Endothelial cell of umbilical vein (primary cell): Measurements from ENCODE around the gene MAP1LC3B2. TPM values are rescaled to one million over a fixed set of nuclear protein-coding genes. Genes with fewer than 3 reads are reported as not detected.

Source experiments
- BruUV-seq: library from RNA; stranded (reverse); fragments of 400-500 nt; replicated peaks from 2 replicates; lab custom pipeline; 2021; lab: Mats Ljungman, UMichigan
- CTCF ChIA-PET: fragments of 300-600, 350-600 bp; sonication (Branson Sonifier 250); formaldehyde crosslinking; loops from one replicate; lab custom pipeline; 2021; ENCODE audit warnings: antibody characterized with exemption, inconsistent platforms; lab: Charles Lee
- POLR2A ChIA-PET: fragments of 300-600, 350-600 bp; sonication (Branson Sonifier 250); formaldehyde crosslinking; loops from one replicate; lab custom pipeline; 2021; ENCODE audit warnings: antibody characterized with exemption, inconsistent platforms; lab: Charles Lee
- DNase-seq: peaks from one replicate; pipeline ENCODE4 v3.0.0-alpha.2; 2011; ENCODE audit warnings: low read depth, low spot score
- FAIRE-seq: peaks from 2 replicates; lab custom pipeline; 2011; peaks lifted over from hg19 to GRCh38; lab: Jason Lieb, UNC
- H2AFZ ChIP-seq: 2 replicates; pipeline ENCODE4 v1.6.0; 2012; ENCODE audit warnings: low read depth, low read length, control low read depth, inconsistent platforms
- H3K27ac ChIP-seq: 2 replicates; pipeline ENCODE4 v1.5.1; 2011; ENCODE audit warnings: low read depth, mild to moderate bottlenecking, control low read depth, low read length, moderate library complexity; ENCODE audit not compliant: insufficient read depth
- H3K27me3 ChIP-seq, 2 experiments: 2 replicates each; pipeline versions ENCODE4 v1.6.0 to v1.6.1; 2011; ENCODE audit warnings: low read length in 2 of 2, mixed read lengths in 1 of 2; ENCODE audit not compliant: control insufficient read depth in 2 of 2, insufficient read depth in 2 of 2
- H3K36me3 ChIP-seq, 2 experiments: 2 replicates in 1 of 2; 3 replicates in 1 of 2; pipeline ENCODE4 v1.5.1; 2011; ENCODE audit warnings: low read length in 2 of 2, mild to moderate bottlenecking in 1 of 2, moderate library complexity in 1 of 2; ENCODE audit not compliant: control insufficient read depth in 2 of 2, insufficient read depth in 2 of 2; ENCODE audit errors: extremely low read depth in 1 of 2
- H3K4me1 ChIP-seq: 3 replicates; pipeline ENCODE4 v1.5.1; 2011; ENCODE audit warnings: mild to moderate bottlenecking, low read length; ENCODE audit not compliant: control insufficient read depth, insufficient read depth; ENCODE audit errors: extremely low read depth
- H3K4me2 ChIP-seq: 2 replicates; pipeline ENCODE4 v1.6.1; 2011; ENCODE audit warnings: low read length, control low read depth, mixed read lengths; ENCODE audit not compliant: insufficient read depth
- H3K4me3 ChIP-seq, 3 experiments: fragments of 200-600 bp in 1 of 3; sonication (generic), shearing (Covaris generic) in 1 of 3; replicated peaks in 1 of 3; 2 replicates each; pipeline ENCODE4 v1.5.1; 2011 to 2016; ENCODE audit warnings: control low read depth in 3 of 3, low read length in 3 of 3, mild to moderate bottlenecking in 2 of 3, inconsistent platforms in 1 of 3, low read depth in 1 of 3, moderate library complexity in 1 of 3; ENCODE audit not compliant: insufficient read depth in 1 of 3
- H3K79me2 ChIP-seq: 2 replicates; pipeline ENCODE4 v1.6.0; 2012; ENCODE audit warnings: low read length, inconsistent platforms; ENCODE audit not compliant: control insufficient read depth, insufficient read depth
- H3K9ac ChIP-seq: replicated peaks from 2 replicates; pipeline ENCODE3; 2011; ENCODE audit warnings: low read length, control low read depth; ENCODE audit not compliant: insufficient read depth; ENCODE audit errors: extremely low read depth
- H3K9me1 ChIP-seq: replicated peaks from 3 replicates; pipeline ENCODE4 v1.6.0; 2011; ENCODE audit warnings: mild to moderate bottlenecking, low read length; ENCODE audit not compliant: control insufficient read depth, insufficient read depth; ENCODE audit errors: extremely low read depth
- H3K9me3 ChIP-seq: replicated peaks from 2 replicates; pipeline ENCODE4 v1.5.1; 2012; ENCODE audit warnings: low read length, inconsistent platforms; ENCODE audit not compliant: control insufficient read depth, insufficient read depth
- H4K20me1 ChIP-seq: replicated peaks from 2 replicates; pipeline ENCODE3; 2011; ENCODE audit warnings: mild to moderate bottlenecking, low read length; ENCODE audit not compliant: control insufficient read depth, insufficient read depth; ENCODE audit errors: extremely low read depth
- CTCF ChIP-seq, 2 donors: IDR thresholded peaks; 1 replicate in 1 of 2; 2 replicates in 1 of 2; pipeline ENCODE4 v1.5.1; 2011; ENCODE audit warnings: low read length in 2 of 2, mild to moderate bottlenecking in 2 of 2, moderate library complexity in 2 of 2, control low read depth in 1 of 2, inconsistent platforms in 1 of 2, low read depth in 1 of 2; ENCODE audit not compliant: insufficient read depth in 1 of 2; ENCODE audit errors: extremely low read depth in 1 of 2
- EZH2 ChIP-seq: IDR thresholded peaks from 2 replicates; pipeline ENCODE4 v1.6.1; 2012; ENCODE audit warnings: borderline replicate concordance, low read depth, mild to moderate bottlenecking, moderate library complexity, low read length, inconsistent platforms; ENCODE audit not compliant: severe bottlenecking
- FOS ChIP-seq: IDR thresholded peaks from 2 replicates; pipeline ENCODE4 v1.6.1; 2011; ENCODE audit warnings: mild to moderate bottlenecking, low read length, moderate library complexity, borderline replicate concordance; ENCODE audit not compliant: insufficient read depth
- GATA2 ChIP-seq: IDR thresholded peaks from 2 replicates; pipeline ENCODE4 v1.7.0; 2011; ENCODE audit warnings: low read depth, mild to moderate bottlenecking, moderate library complexity, mixed read lengths, low read length; ENCODE audit not compliant: insufficient read length, insufficient read depth
- JUN ChIP-seq: IDR thresholded peaks from 2 replicates; pipeline ENCODE4 v1.6.1; 2011; ENCODE audit warnings: borderline replicate concordance, low read depth; ENCODE audit not compliant: insufficient read length, insufficient read depth
- MYC ChIP-seq: IDR thresholded peaks from one replicate; pipeline ENCODE4 v1.6.1; 2011; ENCODE audit warnings: mild to moderate bottlenecking, low read depth, low read length
- POLR2A ChIP-seq: IDR thresholded peaks from 2 replicates; pipeline ENCODE4 v1.6.1; 2012; ENCODE audit warnings: low read depth, mild to moderate bottlenecking, control low read depth, low read length
- POLR2AphosphoS5 ChIP-seq: IDR thresholded peaks from 2 replicates; pipeline ENCODE4 v1.6.1; 2012; ENCODE audit warnings: low read depth, mild to moderate bottlenecking, control low read depth, low read length, moderate library complexity; ENCODE audit not compliant: insufficient read depth
- dilution Hi-C: fragments of 300-500 bp; cut with MboI; formaldehyde crosslinking; loops from one replicate; pipeline ENCODE4 v1.15.0; 2019; ENCODE audit warnings: low sequenced_read_pairs; ENCODE audit not compliant: extremely low pct_ligation_motif_present
- intact Hi-C: fragments of 100-400 bp; cut with micrococcal nuclease; formaldehyde crosslinking; loops from one replicate; pipeline ENCODE4 v1.10.0; 2022
- polyA plus RNA-seq, 4 experiments: library from polyadenylated mRNA; depleted of rRNA in 3 of 4; stranded (reverse) in 3 of 4; unstranded in 1 of 4; fragments of >200 nt; gene quantifications; 2 replicates each; pipeline versions ENCODE4 v1.2.1 to v1.2.3, GENCODE V29; 2011 to 2012; ENCODE audit warnings: missing spikeins in 1 of 4
- total RNA-seq: library from RNA; stranded (reverse); gene quantifications from 2 replicates; pipeline ENCODE4 v1.2.3, GENCODE V29; 2021
- TF ChIP-seq, protein P1 (sequence below): IDR thresholded peaks from 2 replicates; pipeline ENCODE4 v1.6.1; 2011; ENCODE audit not compliant: insufficient read depth, insufficient read length

Gene MAP1LC3B2
- total and polyA plus RNA-seq, 2 donors (not counting 3 experiments of a cell fraction or from before 2014, with no cell fraction given): 0.32 to 4.1 TPM

DNA sequence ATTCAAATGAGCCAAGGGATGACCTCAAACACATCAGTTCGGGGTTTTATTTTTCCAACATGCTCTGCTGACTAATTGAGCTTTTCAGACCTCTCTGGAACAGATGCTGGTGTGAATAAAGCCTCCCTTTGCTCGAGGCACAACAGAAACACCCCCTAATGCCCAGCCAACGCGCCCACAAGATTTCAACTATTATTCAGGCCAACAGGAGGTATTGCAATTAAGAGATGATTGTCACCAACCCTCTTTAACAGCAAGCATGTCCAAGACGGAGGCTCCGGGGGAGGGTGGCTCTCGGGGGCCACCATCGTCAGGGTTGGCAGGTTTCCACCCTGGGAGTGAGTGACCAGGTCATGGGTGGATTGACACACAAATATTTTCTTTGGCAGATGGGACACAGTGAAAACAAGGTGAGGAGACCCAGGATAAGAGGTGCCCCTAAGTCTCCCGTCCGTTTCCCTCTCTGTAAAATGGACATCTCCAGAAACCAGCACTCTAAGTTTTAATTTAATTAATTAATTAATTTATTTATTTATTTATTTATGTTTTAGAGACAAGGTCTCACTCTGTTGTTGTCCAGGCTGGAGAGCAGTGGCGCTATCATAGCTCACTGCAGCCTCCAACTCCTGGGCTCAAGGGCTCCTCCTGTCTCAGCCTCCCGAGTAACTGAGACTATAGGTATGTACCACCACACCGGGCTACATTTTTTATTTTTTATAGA, 56.1 kb downstream of the MAP1LC3B2 start:
- no peaks in the 10 kb centered on the region for H4K20me1 ChIP-seq
- dilution Hi-C loops: no loop called here
- H3K27me3 ChIP-seq: peaks cover 3 to 4% of the 10 kb centered on the region in 2 experiments
- H3K27ac ChIP-seq: no peak overlapping the region
- POLR2A ChIA-PET: no interaction called here
- peaks cover 2% of the 10 kb centered on the region for H3K4me1 ChIP-seq
- no peak overlapping the region for H3K4me3 ChIP-seq
- no peak for FAIRE-seq
- CTCF ChIA-PET: interaction anchor here (1.3 kb wide), 1 partner anchor 12 kb away, joined by 3 read pairs; no protein-coding TSS in a partner anchor
- TF ChIP-seq GATA2: no peak
- no peak for TF ChIP-seq POLR2A
- no peak for TF ChIP-seq JUN
- TF ChIP-seq POLR2AphosphoS5: no peak
- TF ChIP-seq, protein P1, sequence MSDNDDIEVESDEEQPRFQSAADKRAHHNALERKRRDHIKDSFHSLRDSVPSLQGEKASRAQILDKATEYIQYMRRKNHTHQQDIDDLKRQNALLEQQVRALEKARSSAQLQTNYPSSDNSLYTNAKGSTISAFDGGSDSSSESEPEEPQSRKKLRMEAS: no peak
- no peak for TF ChIP-seq CTCF (IDR thresholded peaks at IDR 0.05; ENCODE audit: extremely low read depth in 1 of 2, insufficient read depth in 1 of 2, low read depth in 1 of 2, low read length in 2 of 2)
- TF ChIP-seq FOS: no peak
- TF ChIP-seq MYC: no peak
- TF ChIP-seq EZH2: no peak
- no TSS peak for BruUV-seq
- no peaks in the 10 kb centered on the region for H3K36me3 ChIP-seq
- H2AFZ ChIP-seq: no peak overlapping the region
- intact Hi-C loops: no loop called here
- H3K9me3 ChIP-seq: no peaks in the 10 kb centered on the region
- H3K9ac ChIP-seq: no peak overlapping the region
- H3K4me2 ChIP-seq: no peak overlapping the region
- no peak for DNase-seq
- H3K9me1 ChIP-seq: no peaks in the 10 kb centered on the region
- no peaks in the 10 kb centered on the region for H3K79me2 ChIP-seq
